Stomach (tissue), 4 donors: ENCODE results near the gene AVPR1A.
"Not testable (repeated sequence)": the region's sequence is repeated elsewhere in the genome, so short reads cannot be mapped to it uniquely, and the experiment has no call there.

Experiments
- CTCF ChIP-seq, 7 experiments: fragments of 450-650 bp in 4 of 7; fragments of 200-600 bp in 3 of 7; sonication (generic) in 3 of 7; IDR thresholded peaks; one replicate each; pipeline ENCODE4 v1.5.1; 2016 to 2019; ENCODE audit warnings: antibody characterized with exemption in 7 of 7, control low read depth in 2 of 7, mild to moderate bottlenecking in 1 of 7
- POLR2A ChIP-seq, 4 donors: fragments of 450-650 bp; IDR thresholded peaks; one replicate each; pipeline ENCODE4 v1.6.1; 2016; ENCODE audit warnings: antibody characterized with exemption in 4 of 4, control low read depth in 2 of 4, mild to moderate bottlenecking in 1 of 4, moderate library complexity in 1 of 4
- POLR2AphosphoS5 ChIP-seq, 3 donors: sonication (generic); formaldehyde crosslinking; IDR thresholded peaks; one replicate each; pipeline ENCODE4 v1.6.1; 2016; ENCODE audit warnings: antibody characterized with exemption in 3 of 3

DNA sequence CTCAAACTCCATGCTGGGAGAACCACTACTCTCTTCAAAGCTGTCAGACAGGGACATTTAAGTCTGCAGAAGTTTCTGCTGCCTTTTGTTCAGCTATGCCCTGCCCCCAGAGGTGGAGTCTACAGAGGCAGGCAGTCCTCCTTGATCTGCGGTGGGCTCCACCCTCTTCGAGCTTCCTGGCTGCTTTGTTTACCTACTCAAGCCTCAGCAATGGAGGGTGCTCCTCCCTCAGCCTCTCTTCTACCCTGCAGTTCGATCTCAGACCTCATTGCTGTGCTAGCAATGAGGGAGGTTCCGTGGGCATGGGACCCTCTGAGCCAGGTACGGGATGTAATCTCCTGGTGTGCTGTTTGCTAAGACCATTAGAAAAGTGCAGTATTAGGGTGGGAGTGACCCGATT, 16.7 kb upstream of the AVPR1A start:
- TF ChIP-seq POLR2AphosphoS5, CTCF, POLR2A (IDR thresholded peaks at IDR 0.05): not testable (repeated sequence)
